MCF 10A (cell line): ENCODE data around the gene POLR3B. TPM values are rescaled to one million over a fixed set of nuclear protein-coding genes. Genes with fewer than 3 reads are reported as not detected.

Source experiments
- BruUV-seq: library from RNA; stranded (reverse); fragments of 400-500 nt; replicated peaks from 2 replicates; lab custom pipeline; 2021; lab: Mats Ljungman, UMichigan
- CTCF ChIA-PET: fragments of 300-600 bp; sonication (Branson Sonifier 250); formaldehyde crosslinking; extraction: SDS; loops from one replicate; lab custom pipeline; 2021; ENCODE audit warnings: antibody characterized with exemption, inconsistent platforms; lab: Yijun Ruan, JAX
- POLR2A ChIA-PET: fragments of 300-600, 350-650 bp; sonication (Branson Sonifier 250); formaldehyde crosslinking; extraction: SDS; loops from one replicate; lab custom pipeline; 2020; ENCODE audit warnings: antibody characterized with exemption, inconsistent platforms; lab: Yijun Ruan, JAX
- DNase-seq: peaks from one replicate; pipeline ENCODE4 v3.0.0-alpha.2; 2018; ENCODE audit not compliant: unreplicated experiment
- H3K27ac Mint-ChIP-seq: one replicate; pipeline ENCODE4 v1.8.0; 2022; ENCODE audit warnings: mild to moderate bottlenecking, low read depth, mixed read lengths; ENCODE audit not compliant: unreplicated experiment
- H3K27me3 Mint-ChIP-seq: one replicate; pipeline ENCODE4 v1.8.0; 2022; ENCODE audit warnings: mixed read lengths; ENCODE audit not compliant: insufficient read depth, unreplicated experiment
- H3K36me3 Mint-ChIP-seq: one replicate; pipeline ENCODE4 v1.8.0; 2022; ENCODE audit warnings: mild to moderate bottlenecking, moderate library complexity, mixed read lengths; ENCODE audit not compliant: insufficient read depth, unreplicated experiment
- H3K4me1 Mint-ChIP-seq: one replicate; pipeline ENCODE4 v1.8.0; 2022; ENCODE audit warnings: mixed read lengths; ENCODE audit not compliant: insufficient read depth, unreplicated experiment
- H3K4me3 Mint-ChIP-seq: one replicate; pipeline ENCODE4 v1.8.0; 2022; ENCODE audit warnings: mild to moderate bottlenecking, moderate library complexity, mixed read lengths; ENCODE audit not compliant: unreplicated experiment
- H3K9me3 Mint-ChIP-seq: one replicate; pipeline ENCODE4 v1.8.0; 2022; ENCODE audit warnings: mixed read lengths; ENCODE audit not compliant: unreplicated experiment
- intact Hi-C: fragments of 100-400 bp; cut with micrococcal nuclease; formaldehyde crosslinking; loops from 2 replicates; pipeline ENCODE4 v1.14.1; 2022
- total RNA-seq: library from RNA; stranded (reverse); gene quantifications from 2 replicates; pipeline ENCODE4 v1.2.3, GENCODE V29; 2022
- TF ChIP-seq, protein P1 (sequence below): fragments of 200-600 bp; IDR thresholded peaks from one replicate; pipeline ENCODE4 v1.8.0; 2022; ENCODE audit warnings: antibody characterized with exemption, mild to moderate bottlenecking; ENCODE audit not compliant: unreplicated experiment

Gene POLR3B
- total RNA-seq, 1 experiment from 2014 or later: 15.7 TPM

GRCh38 chr12:106427917-106428316 is 70.4 kb downstream of the POLR3B start:
- TF ChIP-seq, protein P1, sequence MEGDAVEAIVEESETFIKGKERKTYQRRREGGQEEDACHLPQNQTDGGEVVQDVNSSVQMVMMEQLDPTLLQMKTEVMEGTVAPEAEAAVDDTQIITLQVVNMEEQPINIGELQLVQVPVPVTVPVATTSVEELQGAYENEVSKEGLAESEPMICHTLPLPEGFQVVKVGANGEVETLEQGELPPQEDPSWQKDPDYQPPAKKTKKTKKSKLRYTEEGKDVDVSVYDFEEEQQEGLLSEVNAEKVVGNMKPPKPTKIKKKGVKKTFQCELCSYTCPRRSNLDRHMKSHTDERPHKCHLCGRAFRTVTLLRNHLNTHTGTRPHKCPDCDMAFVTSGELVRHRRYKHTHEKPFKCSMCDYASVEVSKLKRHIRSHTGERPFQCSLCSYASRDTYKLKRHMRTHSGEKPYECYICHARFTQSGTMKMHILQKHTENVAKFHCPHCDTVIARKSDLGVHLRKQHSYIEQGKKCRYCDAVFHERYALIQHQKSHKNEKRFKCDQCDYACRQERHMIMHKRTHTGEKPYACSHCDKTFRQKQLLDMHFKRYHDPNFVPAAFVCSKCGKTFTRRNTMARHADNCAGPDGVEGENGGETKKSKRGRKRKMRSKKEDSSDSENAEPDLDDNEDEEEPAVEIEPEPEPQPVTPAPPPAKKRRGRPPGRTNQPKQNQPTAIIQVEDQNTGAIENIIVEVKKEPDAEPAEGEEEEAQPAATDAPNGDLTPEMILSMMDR: no peak
- no peak overlapping the region for H3K4me3 Mint-ChIP-seq
- CTCF ChIA-PET: interaction anchor here (1.1 kb wide), 2 partner anchors 9 to 492 kb away, joined by 3 to 4 read pairs; no protein-coding TSS in a partner anchor

DNA sequence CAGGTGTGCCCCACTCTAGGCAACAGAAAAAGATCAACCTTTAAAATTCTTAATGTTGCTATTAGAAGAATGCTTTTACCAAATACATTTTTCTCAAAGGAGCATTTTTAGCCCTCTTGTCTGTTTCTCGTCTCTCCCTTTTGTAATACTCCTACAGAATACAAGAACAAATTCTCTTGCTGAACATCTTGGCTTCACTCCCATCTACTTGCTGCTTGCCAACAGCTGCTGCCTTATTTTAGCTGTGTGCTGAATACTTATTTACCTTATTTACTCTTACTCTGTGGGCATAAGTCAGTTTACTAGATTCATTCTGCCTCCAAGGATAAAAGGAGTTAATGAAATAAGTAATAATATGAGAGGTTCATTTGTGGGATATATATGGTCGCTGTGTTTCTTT is 70.8 kb downstream of the POLR3B start:
- no peak for DNase-seq
- Mint-ChIP-seq H3K4me3 (no peak overlapping the region), H3K27ac (no peak overlapping the region), H3K36me3 (peaks cover 14% of the 10 kb centered on the region), H3K4me1 (peaks cover 6% of the 10 kb centered on the region), H3K9me3 (no peaks in the 10 kb centered on the region), H3K27me3 (no peaks in the 10 kb centered on the region)
- CTCF ChIA-PET: interaction anchor here (1.1 kb wide), 3 partner anchors 9 to 491 kb away, joined by 3 to 4 read pairs (median 3); no protein-coding TSS in a partner anchor
- TF ChIP-seq, protein P1: no peak
- no TSS peak for BruUV-seq
- POLR2A ChIA-PET: no interaction called here
- intact Hi-C loops: no loop called here

More at GRCh38 chr12:106427917-106428316, 70.4 kb downstream of the POLR3B start:
- no peaks in the 10 kb centered on the region for H3K27me3 Mint-ChIP-seq
- BruUV-seq: no TSS peak
- peaks cover 6% of the 10 kb centered on the region for H3K4me1 Mint-ChIP-seq
- no peak for DNase-seq
- no peaks in the 10 kb centered on the region for H3K9me3 Mint-ChIP-seq
- H3K27ac Mint-ChIP-seq: no peak overlapping the region
- POLR2A ChIA-PET: no interaction called here
- peaks cover 14% of the 10 kb centered on the region for H3K36me3 Mint-ChIP-seq
- intact Hi-C loops: no loop called here

DNA sequence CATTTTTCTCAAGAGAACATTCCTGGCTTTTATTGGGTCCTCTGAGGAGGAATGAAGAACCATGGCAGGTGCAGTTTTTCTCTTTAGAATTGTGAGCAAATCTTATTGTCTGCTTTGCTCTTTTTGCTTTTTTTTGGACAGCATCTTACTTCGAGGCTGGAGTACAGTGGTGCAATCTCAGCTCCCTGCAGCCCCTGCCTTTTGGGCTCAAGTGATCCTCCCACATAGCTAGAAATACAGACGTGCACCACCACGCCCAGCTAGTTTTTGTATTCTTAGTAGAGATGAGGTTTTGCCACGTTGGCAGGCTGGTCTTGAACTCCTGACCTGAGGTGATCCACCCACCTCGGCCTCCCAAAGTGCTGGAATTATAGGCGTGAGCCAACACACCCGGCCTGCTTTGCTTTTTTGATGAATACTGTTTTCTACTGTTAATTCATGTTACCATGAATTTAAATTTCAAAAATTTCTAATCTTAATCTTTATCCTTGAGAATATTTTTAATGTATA is 71.5 kb downstream of the POLR3B start:
- peaks cover 14% of the 10 kb centered on the region for H3K36me3 Mint-ChIP-seq
- TF ChIP-seq, protein P1: no peak
- POLR2A ChIA-PET: interaction anchor here (0.7 kb wide), 2 partner anchors 11 to 256 kb away, joined by 3 read pairs; no protein-coding TSS in a partner anchor
- H3K4me3 Mint-ChIP-seq: no peak overlapping the region
- no peaks in the 10 kb centered on the region for H3K9me3 Mint-ChIP-seq
- no peak for DNase-seq
- intact Hi-C loops: no loop called here
- CTCF ChIA-PET: interaction anchor here (1.1 kb wide), 2 partner anchors 83 to 491 kb away, joined by 3 read pairs; no protein-coding TSS in a partner anchor
- H3K27me3 Mint-ChIP-seq: no peaks in the 10 kb centered on the region
- peaks cover 6% of the 10 kb centered on the region for H3K4me1 Mint-ChIP-seq
- H3K27ac Mint-ChIP-seq: no peak overlapping the region
- BruUV-seq: no TSS peak

- peaks cover 14% of the 10 kb centered on the region for H3K36me3 Mint-ChIP-seq
- H3K4me3 Mint-ChIP-seq: no peak overlapping the region
- TF ChIP-seq, protein P1: no peak
- peaks cover 6% of the 10 kb centered on the region for H3K4me1 Mint-ChIP-seq
- no TSS peak for BruUV-seq
- H3K27me3 Mint-ChIP-seq: no peaks in the 10 kb centered on the region
- no peak overlapping the region for H3K27ac Mint-ChIP-seq
- no peaks in the 10 kb centered on the region for H3K9me3 Mint-ChIP-seq
- POLR2A ChIA-PET: interaction anchor here (0.7 kb wide), 2 partner anchors 11 to 255 kb away, joined by 3 read pairs; no protein-coding TSS in a partner anchor
- no peak for DNase-seq
- intact Hi-C loops: no loop called here
- CTCF ChIA-PET: interaction anchor here (1.1 kb wide), 1 partner anchor 84 kb away, joined by 3 read pairs; no protein-coding TSS in a partner anchor
These were observed 72.1 kb downstream of the POLR3B start for GRCh38 chr12:106429636-106430035.
